HG03066 (cell line): ENCODE data around the gene DNAJB8.

Source experiments
- ATAC-seq: cut with Tn5 transposase; IDR thresholded peaks from one replicate; pipeline ENCODE4 v1.9.1; 2021; ENCODE audit warnings: low read depth; ENCODE audit not compliant: unreplicated experiment

Gene DNAJB8

GRCh38 chr3:128495435-128495970 lies 28.8 kb upstream of the DNAJB8 start:
- no peak for ATAC-seq

GRCh38 chr3:128494367-128494650 lies 27.6 kb upstream of the DNAJB8 start:
- ATAC-seq: no peak

GRCh38 chr3:128493570-128494366 lies 27.1 kb upstream of the DNAJB8 start:
- no peak for ATAC-seq

GRCh38 chr3:128492671-128493569 lies 26.2 kb upstream of the DNAJB8 start, which contains the start of gene GATA2:
Gene GATA2 (minus strand): TSS chr3:128493201. CDS start chr3:128487031, 6,170 bp downstream.
- ATAC-seq: no peak

- ATAC-seq: no peak
Measured at GRCh38 chr3:128491941-128492670, 25.4 kb upstream of the DNAJB8 start.

- ATAC-seq: no peak
Measured at GRCh38 chr3:128491691-128491940, 24.9 kb upstream of the DNAJB8 start.

- no peak for ATAC-seq
Measured at GRCh38 chr3:128490915-128491690, 24.4 kb upstream of the DNAJB8 start.

- ATAC-seq: no peak
Measured at GRCh38 chr3:128490650-128490914, 23.9 kb upstream of the DNAJB8 start.

- no peak for ATAC-seq
Measured at GRCh38 chr3:128489927-128490649, 23.4 kb upstream of the DNAJB8 start.

GRCh38 chr3:128489674-128489926 lies 22.9 kb upstream of the DNAJB8 start:
- ATAC-seq: no peak

GRCh38 chr3:128488991-128489673 lies 22.4 kb upstream of the DNAJB8 start:
- ATAC-seq: no peak

- ATAC-seq: no peak
Measured at GRCh38 chr3:128488636-128488990, 21.9 kb upstream of the DNAJB8 start.

GRCh38 chr3:128487813-128488635 lies 21.3 kb upstream of the DNAJB8 start:
- no peak for ATAC-seq

GRCh38 chr3:128487538-128487812 lies 20.8 kb upstream of the DNAJB8 start:
- ATAC-seq: no peak

- ATAC-seq: no peak
Measured at GRCh38 chr3:128486681-128487537, 20.2 kb upstream of the DNAJB8 start.

GRCh38 chr3:128486205-128486628 lies 19.5 kb upstream of the DNAJB8 start:
- no peak for ATAC-seq

GRCh38 chr3:128485282-128486204 lies 18.9 kb upstream of the DNAJB8 start:
- ATAC-seq: no peak
